Stimulated activated CD4-positive, alpha-beta T cell treated with anti-CD3 and anti-CD28 coated beads, Interleukin-12 subunit alpha, Interleukin-12 subunit beta, amount 100 ng/mL, for 48 hours (primary cell): ENCODE results near the gene KRTAP7-1.

Experiments
- DNase-seq, 3 donors: peaks; one replicate each; pipeline ENCODE4 v3.0.0-alpha.2; 2020; ENCODE audit warnings: low read depth in 2 of 3, low spot score in 1 of 3

KRTAP7-1 gene

GRCh38 chr21:30829659-30830058 is at the start of gene KRTAP7-1:
Gene KRTAP7-1 (minus strand): TSS chr21:30829759. CDS start chr21:30829698, 61 bp downstream.
- no peak for DNase-seq

GRCh38 chr21:30874526-30874925 is 45.0 kb upstream of the KRTAP7-1 start:
- no peak for DNase-seq

- no peak for DNase-seq
Measured at GRCh38 chr21:30847627-30848500, 18.3 kb upstream of the KRTAP7-1 start.

- no peak for DNase-seq
Measured at GRCh38 chr21:30842990-30843389, 13.4 kb upstream of the KRTAP7-1 start.

- peak in 1 of 3 donors; percentile 4 for DNase-seq
Measured at GRCh38 chr21:30839304-30839703, 9.7 kb upstream of the KRTAP7-1 start.

GRCh38 chr21:30838536-30838935 is 9.0 kb upstream of the KRTAP7-1 start:
- no peak for DNase-seq

GRCh38 chr21:30831194-30831765 is 1.7 kb upstream of the KRTAP7-1 start:
- DNase-seq, result peak in 2 of 3 donors; percentile 12 to 45

GRCh38 chr21:30818837-30819610 is 10.5 kb downstream of the KRTAP7-1 start:
- no peak for DNase-seq

- no peak for DNase-seq
Measured at GRCh38 chr21:30813174-30813573, 16.4 kb downstream of the KRTAP7-1 start, which contains the start of gene KRTAP8-1. Gene KRTAP8-1 (minus strand): TSS chr21:30813274. CDS start chr21:30813220, 54 bp downstream.

- no peak for DNase-seq
Measured at GRCh38 chr21:30800605-30801004, 29.0 kb downstream of the KRTAP7-1 start.

- DNase-seq, result no peak
Measured at GRCh38 chr21:30793581-30794314, 35.8 kb downstream of the KRTAP7-1 start.

GRCh38 chr21:30779249-30779648 is 50.3 kb downstream of the KRTAP7-1 start:
- DNase-seq, result no peak
